Bone marrow (tissue), 2 donors: ENCODE results near the gene ZNF322.
"Not testable (repeated sequence)": the region's sequence is repeated elsewhere in the genome, so short reads cannot be mapped to it uniquely, and the experiment has no call there.

Experiments
- DNase-seq, 2 donors: peaks; one replicate each; lab custom pipeline; 2025; lab: John Stamatoyannopoulos, UW

Gene ZNF322

GRCh38 chr6:26659042-26659999 is at the start of gene ZNF322:
Gene ZNF322 (minus strand): TSS chr6:26659746. CDS start chr6:26638553, 21,193 bp downstream.
- peak; percentile 73 to 84 for DNase-seq

GRCh38 chr6:26705780-26706179 is 46.2 kb upstream of the ZNF322 start:
- not testable (repeated sequence) for DNase-seq

- DNase-seq = not testable (repeated sequence)
Measured at GRCh38 chr6:26705352-26705751, 45.8 kb upstream of the ZNF322 start.

- DNase-seq = not testable (repeated sequence)
Measured at GRCh38 chr6:26701023-26701747, 41.6 kb upstream of the ZNF322 start.

- DNase-seq = not testable (repeated sequence)
Measured at GRCh38 chr6:26697496-26697895, 38.0 kb upstream of the ZNF322 start.

- not testable (repeated sequence) for DNase-seq
Measured at GRCh38 chr6:26689324-26689947, 29.9 kb upstream of the ZNF322 start.

GRCh38 chr6:26682435-26683042 is 23.0 kb upstream of the ZNF322 start:
- not testable (repeated sequence) for DNase-seq

GRCh38 chr6:26673287-26673686 is 13.7 kb upstream of the ZNF322 start:
- DNase-seq = not testable (repeated sequence)

- DNase-seq = not testable (repeated sequence)
Measured at GRCh38 chr6:26670558-26670957, 11.0 kb upstream of the ZNF322 start.

- DNase-seq = not testable (repeated sequence)
Measured at GRCh38 chr6:26670003-26670402, 10.5 kb upstream of the ZNF322 start.

GRCh38 chr6:26660000-26660361 is 435 bp upstream of the ZNF322 start:
- DNase-seq = peak in 1 of 2 donors; percentile 30

GRCh38 chr6:26657256-26657655 is 2.3 kb downstream of the ZNF322 start:
- DNase-seq = no peak

GRCh38 chr6:26653007-26653406 is 6.5 kb downstream of the ZNF322 start:
- DNase-seq = no peak

- no peak for DNase-seq
Measured at GRCh38 chr6:26651133-26651781, 8.3 kb downstream of the ZNF322 start.

GRCh38 chr6:26646074-26646473 is 13.5 kb downstream of the ZNF322 start:
- no peak for DNase-seq

GRCh38 chr6:26640806-26641205 is 18.7 kb downstream of the ZNF322 start:
- DNase-seq = no peak

GRCh38 chr6:26629359-26629758 is 30.2 kb downstream of the ZNF322 start:
- no peak for DNase-seq

- no peak for DNase-seq
Measured at GRCh38 chr6:26627843-26628242, 31.7 kb downstream of the ZNF322 start.

GRCh38 chr6:26624557-26624956 is 35.0 kb downstream of the ZNF322 start:
- DNase-seq = no peak

GRCh38 chr6:26623339-26623859 is 36.1 kb downstream of the ZNF322 start:
- no peak for DNase-seq
